Naive thymus-derived CD8-positive, alpha-beta T cell (primary cell): Measurements from ENCODE around the gene SLC49A3. TPM values are rescaled to one million over a fixed set of nuclear protein-coding genes. Genes with fewer than 3 reads are reported as not detected.

Experiments used
- ATAC-seq, 2 donors: fragments of 150-1000 bp; cut with Tn5 transposase in 1 of 2; sonication (Bioruptor Pico), chemical (Tn5 transposase) in 1 of 2; 1 replicate in 1 of 2; 2 replicates in 1 of 2; pipeline ENCODE4 v1.10.0; 2021; ENCODE audit warnings: mild to moderate bottlenecking in 2 of 2, moderate library complexity in 2 of 2
- POLR2A ChIA-PET: fragments of 350-600 bp; sonication (Branson Sonifier 250); formaldehyde crosslinking; loops from one replicate; lab custom pipeline; 2021; ENCODE audit warnings: antibody characterized with exemption; lab: Charles Lee
- DNase-seq, 10 donors: peaks; one replicate each; pipeline versions ENCODE4 v3.0.0 to v3.0.0-alpha.2; 2020 to 2022
- H3K27ac Mint-ChIP-seq, 10 donors: one replicate each; pipeline ENCODE4 v1.8.0; 2020 to 2022; ENCODE audit warnings: mild to moderate bottlenecking in 10 of 10, mixed read lengths in 10 of 10, moderate library complexity in 4 of 10, inconsistent platforms in 1 of 10
- H3K27me3 Mint-ChIP-seq, 5 donors: one replicate each; pipeline ENCODE4 v1.8.0; 2021 to 2022; ENCODE audit warnings: mixed read lengths in 5 of 5
- H3K36me3 Mint-ChIP-seq, 3 donors: one replicate each; pipeline ENCODE4 v1.8.0; 2020 to 2022; ENCODE audit warnings: mixed read lengths in 3 of 3, mild to moderate bottlenecking in 2 of 3, inconsistent platforms in 1 of 3
- H3K4me1 Mint-ChIP-seq, 4 donors: one replicate each; pipeline ENCODE4 v1.8.0; 2021 to 2022; ENCODE audit warnings: mixed read lengths in 4 of 4
- H3K4me3 Mint-ChIP-seq, 10 donors: one replicate each; pipeline ENCODE4 v1.8.0; 2020 to 2022; ENCODE audit warnings: mild to moderate bottlenecking in 10 of 10, mixed read lengths in 10 of 10, moderate library complexity in 6 of 10, inconsistent platforms in 1 of 10
- H3K9me3 Mint-ChIP-seq, 9 donors: one replicate each; pipeline ENCODE4 v1.8.0; 2020 to 2022; ENCODE audit warnings: mixed read lengths in 9 of 9, mild to moderate bottlenecking in 3 of 9, inconsistent platforms in 1 of 9, moderate library complexity in 1 of 9
- polyA plus RNA-seq, 3 donors: library from polyadenylated mRNA; unstranded; fragments of 300-500 nt; fragmentation: Illumina TruSeq; gene quantifications; one replicate each; pipeline ENCODE4 v1.2.3, GENCODE V29; 2021
- total RNA-seq, 8 experiments: library from RNA in 2 of 8; stranded (reverse) in 2 of 8; gene quantifications; one replicate each; pipeline ENCODE4 v1.2.3 and lab custom pipeline; 2021 to 2026

Gene SLC49A3
- total and polyA plus RNA-seq, 5 experiments from 2014 or later = 0.30 to 3.7 (median 1.2) TPM; not detected in 1

GRCh38 chr4:657834-658667 lies 30.9 kb downstream of the SLC49A3 start:
- no peak for ATAC-seq
- Mint-ChIP-seq H3K36me3 (peaks cover 0 to 5% (median 4%) of the 10 kb centered on the region in 3 donors), H3K4me1 (peaks cover 1 to 16% (median 9%) of the 10 kb centered on the region in 4 donors), H3K9me3 (no peaks in the 10 kb centered on the region), H3K4me3 (no peak overlapping the region), H3K27ac (peak overlapping the region in 2 of 10 donors; percentile 37 to 40), H3K27me3 (no peaks in the 10 kb centered on the region)
- DNase-seq = peak in 1 of 10 donors; percentile 60
- POLR2A ChIA-PET = no interaction called here

- peaks cover 0 to 15% (median 6%) of the 10 kb centered on the region in 4 donors for H3K4me1 Mint-ChIP-seq
- no peak overlapping the region for H3K4me3 Mint-ChIP-seq
- H3K9me3 Mint-ChIP-seq = no peaks in the 10 kb centered on the region
- H3K36me3 Mint-ChIP-seq = peaks cover 0 to 5% (median 4%) of the 10 kb centered on the region in 3 donors
- H3K27me3 Mint-ChIP-seq = peaks cover 0 to 1% (median 0%) of the 10 kb centered on the region in 5 donors
- POLR2A ChIA-PET = no interaction called here
- no peak overlapping the region for H3K27ac Mint-ChIP-seq
- peak in 2 of 10 donors; percentile 1 to 42 for DNase-seq
- no peak for ATAC-seq
Measured at GRCh38 chr4:657338-657833, 31.6 kb downstream of the SLC49A3 start.

GRCh38 chr4:656436-657337 lies 32.3 kb downstream of the SLC49A3 start:
- peaks cover 0 to 15% (median 3%) of the 10 kb centered on the region in 4 donors for H3K4me1 Mint-ChIP-seq
- no peak overlapping the region for H3K4me3 Mint-ChIP-seq
- H3K27me3 Mint-ChIP-seq = peaks cover 1 to 7% (median 3%) of the 10 kb centered on the region in 5 donors
- POLR2A ChIA-PET = no interaction called here
- peak in 1 of 10 donors; percentile 34 for DNase-seq
- H3K9me3 Mint-ChIP-seq = no peaks in the 10 kb centered on the region
- no peak for ATAC-seq
- H3K27ac Mint-ChIP-seq = no peak overlapping the region
- peaks cover 0 to 5% (median 4%) of the 10 kb centered on the region in 3 donors for H3K36me3 Mint-ChIP-seq

- H3K27ac Mint-ChIP-seq = peak overlapping the region in 1 of 10 donors; percentile 48
- H3K4me3 Mint-ChIP-seq = no peak overlapping the region
- H3K4me1 Mint-ChIP-seq = peaks cover 0 to 11% (median under 1%) of the 10 kb centered on the region in 4 donors
- ATAC-seq (no peak), DNase-seq (peak in 1 of 10 donors; percentile 31)
- H3K36me3 Mint-ChIP-seq = peaks cover 0 to 4% (median 2%) of the 10 kb centered on the region in 3 donors
- peaks cover 1 to 9% (median 6%) of the 10 kb centered on the region in 5 donors for H3K27me3 Mint-ChIP-seq
- no peaks in the 10 kb centered on the region for H3K9me3 Mint-ChIP-seq
- POLR2A ChIA-PET = interaction anchor here (0.5 kb wide), 1 partner anchor 532 kb away, joined by 3 read pairs; no protein-coding TSS in a partner anchor
Measured at GRCh38 chr4:655464-656151, 33.3 kb downstream of the SLC49A3 start.

GRCh38 chr4:654871-655463 lies 34.0 kb downstream of the SLC49A3 start:
- no peak overlapping the region for H3K27ac Mint-ChIP-seq
- H3K36me3 Mint-ChIP-seq = peaks cover 0 to 2% (median 0%) of the 10 kb centered on the region in 3 donors
- no peaks in the 10 kb centered on the region for H3K9me3 Mint-ChIP-seq
- H3K4me1 Mint-ChIP-seq = peaks cover 0 to 8% (median 0%) of the 10 kb centered on the region in 4 donors
- POLR2A ChIA-PET = interaction anchor here (1.2 kb wide), 1 partner anchor 9 kb away, joined by 3 read pairs; no protein-coding TSS in a partner anchor
- peaks cover 1 to 13% (median 6%) of the 10 kb centered on the region in 5 donors for H3K27me3 Mint-ChIP-seq
- no peak overlapping the region for H3K4me3 Mint-ChIP-seq
- DNase-seq (peak in 1 of 10 donors; percentile 53), ATAC-seq (no peak)

- H3K27ac Mint-ChIP-seq = no peak overlapping the region
- DNase-seq (no peak), ATAC-seq (no peak)
- H3K4me3 Mint-ChIP-seq = no peak overlapping the region
- peaks cover 1 to 13% (median 6%) of the 10 kb centered on the region in 5 donors for H3K27me3 Mint-ChIP-seq
- no peaks in the 10 kb centered on the region for H3K36me3 Mint-ChIP-seq
- POLR2A ChIA-PET = interaction anchor here (1.2 kb wide), 1 partner anchor 10 kb away, joined by 3 read pairs; no protein-coding TSS in a partner anchor
- no peaks in the 10 kb centered on the region for H3K9me3 Mint-ChIP-seq
- H3K4me1 Mint-ChIP-seq = peaks cover 0 to 5% (median 0%) of the 10 kb centered on the region in 4 donors
Measured at GRCh38 chr4:654503-654845, 34.5 kb downstream of the SLC49A3 start.

GRCh38 chr4:653831-654502 lies 35.0 kb downstream of the SLC49A3 start:
- H3K4me3 Mint-ChIP-seq = no peak overlapping the region
- H3K27me3 Mint-ChIP-seq = peaks cover 1 to 17% (median 6%) of the 10 kb centered on the region in 5 donors
- no peaks in the 10 kb centered on the region for H3K36me3 Mint-ChIP-seq
- no peak overlapping the region for H3K27ac Mint-ChIP-seq
- H3K9me3 Mint-ChIP-seq = no peaks in the 10 kb centered on the region
- POLR2A ChIA-PET = interaction anchor here (1.2 kb wide), 1 partner anchor 10 kb away, joined by 3 read pairs; no protein-coding TSS in a partner anchor
- DNase-seq (no peak), ATAC-seq (no peak)
- peaks cover 0 to 3% (median 0%) of the 10 kb centered on the region in 4 donors for H3K4me1 Mint-ChIP-seq

- Mint-ChIP-seq H3K36me3 (no peaks in the 10 kb centered on the region), H3K27me3 (peaks cover 1 to 18% (median 6%) of the 10 kb centered on the region in 5 donors), H3K27ac (peak overlapping the region in 1 of 10 donors; percentile 72), H3K9me3 (no peaks in the 10 kb centered on the region), H3K4me3 (no peak overlapping the region), H3K4me1 (peaks cover 0 to 3% (median 0%) of the 10 kb centered on the region in 4 donors)
- POLR2A ChIA-PET = interaction anchor here (1.2 kb wide), 1 partner anchor 11 kb away, joined by 3 read pairs; no protein-coding TSS in a partner anchor
- ATAC-seq (no peak), DNase-seq (no peak)
Measured at GRCh38 chr4:653080-653821, 35.7 kb downstream of the SLC49A3 start.

GRCh38 chr4:651884-652642 lies 36.9 kb downstream of the SLC49A3 start:
- peaks cover 0 to 3% (median 0%) of the 10 kb centered on the region in 4 donors for H3K4me1 Mint-ChIP-seq
- no peaks in the 10 kb centered on the region for H3K36me3 Mint-ChIP-seq
- POLR2A ChIA-PET = no interaction called here
- no peaks in the 10 kb centered on the region for H3K9me3 Mint-ChIP-seq
- no peak overlapping the region for H3K27ac Mint-ChIP-seq
- H3K27me3 Mint-ChIP-seq = peaks cover 1 to 22% (median 6%) of the 10 kb centered on the region in 5 donors
- ATAC-seq (no peak), DNase-seq (no peak)
- no peak overlapping the region for H3K4me3 Mint-ChIP-seq
